Stimulated activated CD4-positive, alpha-beta T cell treated with anti-CD3 and anti-CD28 coated beads, TNF-alpha, amount 100 ng/mL, for 48 hours (primary cell): ENCODE results near the gene MOB3C.

Experiments used
- DNase-seq, 3 donors: peaks; one replicate each; pipeline ENCODE4 v3.0.0-alpha.2; 2020; ENCODE audit warnings: low read depth in 3 of 3

Gene MOB3C

DNA sequence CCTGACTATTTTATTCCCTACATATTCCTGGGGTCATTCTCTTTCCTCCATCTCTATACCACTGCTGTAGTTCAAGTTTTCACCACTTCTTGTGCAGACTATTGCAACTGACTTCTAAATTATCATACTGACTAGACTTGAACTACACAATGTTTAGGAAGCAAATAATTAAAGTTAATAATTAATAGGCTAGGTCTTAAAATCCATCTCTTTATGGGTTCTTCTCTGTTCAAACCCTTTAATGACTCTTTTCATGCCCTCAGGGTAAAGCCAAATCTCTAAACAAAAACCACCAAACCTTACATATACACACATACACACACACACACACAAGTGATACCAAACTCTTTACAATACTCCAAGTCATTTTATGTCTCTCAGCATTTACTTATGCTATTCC, 22.3 kb upstream of the MOB3C start:
- no peak for DNase-seq

DNA sequence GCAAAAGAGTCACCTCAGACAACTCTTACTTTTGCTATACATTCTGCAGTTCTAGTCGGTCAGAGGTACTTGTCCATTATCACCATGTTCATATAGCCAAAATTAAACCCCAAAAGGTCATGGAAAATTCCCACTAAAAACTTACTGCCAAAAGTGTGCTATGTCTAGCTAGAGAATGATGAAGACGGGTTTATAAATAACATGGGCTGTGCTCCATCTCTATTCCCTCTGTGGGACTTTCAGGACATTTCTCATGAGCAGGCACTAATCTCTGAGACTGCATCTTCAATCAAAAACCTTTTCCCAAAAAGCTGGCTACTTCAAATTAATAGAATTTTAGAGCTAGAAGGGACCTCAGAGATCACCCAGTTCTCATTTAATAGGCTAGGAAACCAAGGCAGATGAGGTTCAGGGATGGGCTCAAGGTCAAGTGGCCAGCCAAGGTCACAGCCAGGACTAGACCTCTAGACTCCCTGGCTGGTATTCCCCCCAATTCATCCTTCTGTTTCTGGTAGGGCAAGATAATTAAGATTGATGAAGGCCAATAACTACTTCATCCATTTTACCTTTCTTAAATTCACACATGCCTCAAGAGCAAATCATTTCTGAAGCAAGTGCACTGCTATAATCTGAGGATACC, 21.0 kb upstream of the MOB3C start:
- no peak for DNase-seq

DNA sequence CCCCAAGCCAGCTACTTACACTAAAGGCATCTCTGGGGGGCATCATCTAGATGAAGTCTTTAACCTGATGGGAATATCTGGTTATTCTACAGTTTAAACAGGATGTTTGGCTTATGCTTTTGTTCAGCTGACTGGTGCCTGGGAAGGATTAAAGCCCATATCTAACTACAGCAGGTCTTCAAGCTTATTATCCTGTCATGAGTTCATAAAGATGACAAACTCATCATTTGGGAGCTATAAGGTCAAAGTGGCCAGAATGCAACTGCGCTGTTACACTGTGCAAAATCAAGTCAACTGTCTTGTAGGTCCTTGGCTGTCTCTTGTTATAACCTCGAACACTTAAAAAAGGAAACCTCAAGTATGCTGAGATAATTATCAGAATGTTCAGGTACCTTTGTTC, 18.6 kb upstream of the MOB3C start:
- DNase-seq = no peak

DNA sequence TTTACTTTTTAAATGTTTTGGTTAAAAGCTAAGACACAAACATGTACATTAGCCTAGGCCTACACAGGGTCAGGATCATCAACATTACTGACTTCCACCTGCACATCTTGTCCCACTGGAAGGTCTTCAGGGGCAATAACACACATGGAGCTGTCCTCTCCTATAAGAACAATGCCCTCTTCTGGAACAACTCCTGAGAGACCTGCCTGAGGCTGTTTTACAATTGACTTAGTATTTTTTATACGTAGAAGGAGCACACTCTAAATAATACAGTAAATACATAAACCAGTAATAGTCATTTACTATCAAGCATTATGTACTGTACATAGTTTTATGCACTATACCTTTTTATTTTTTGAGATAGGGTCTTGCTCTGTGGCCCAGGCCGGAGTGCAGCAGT, 14.1 kb upstream of the MOB3C start:
- no peak for DNase-seq

DNA sequence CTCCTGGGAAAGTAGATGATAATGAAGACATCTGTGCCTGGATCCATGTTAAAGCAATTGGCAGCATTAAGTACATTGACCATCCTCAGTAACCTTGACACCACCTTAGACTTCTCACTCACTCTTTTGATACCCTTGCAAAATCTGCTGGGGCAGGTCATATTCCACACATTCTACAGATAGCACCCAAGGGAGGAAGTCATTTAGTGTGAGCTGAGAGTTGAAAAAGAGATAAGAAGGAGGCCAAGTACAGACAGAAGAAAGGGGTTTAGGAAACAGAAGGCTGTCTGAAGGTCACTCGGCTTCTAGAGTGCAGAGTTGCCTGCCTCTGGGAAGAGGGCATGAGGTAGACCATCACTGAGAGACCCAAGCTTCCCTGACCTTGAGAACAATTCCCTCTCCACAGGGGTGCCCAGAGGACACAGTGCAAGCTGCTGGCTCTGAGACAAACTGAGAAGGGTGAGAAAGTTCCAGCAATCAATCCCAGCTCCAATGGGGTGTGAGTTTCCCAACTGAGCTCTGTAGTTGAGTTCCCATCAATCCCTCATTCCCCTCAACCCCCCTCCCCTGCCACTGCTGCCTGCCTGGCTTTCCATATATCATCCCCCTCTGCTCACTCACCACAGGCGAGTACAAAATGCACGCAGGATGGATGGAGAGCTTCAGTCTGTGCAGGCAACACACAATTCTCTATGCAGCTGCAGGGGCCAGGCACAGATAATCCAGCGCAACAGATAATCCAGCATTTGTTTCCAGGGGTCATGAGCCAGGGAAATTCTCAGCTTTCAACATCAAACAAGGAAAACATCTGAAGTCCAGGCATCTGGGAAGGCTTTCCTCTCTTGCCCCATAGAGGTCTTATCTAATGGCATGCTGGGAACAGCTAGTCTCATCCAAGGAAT, 7.4 kb upstream of the MOB3C start:
- DNase-seq = no peak

DNA sequence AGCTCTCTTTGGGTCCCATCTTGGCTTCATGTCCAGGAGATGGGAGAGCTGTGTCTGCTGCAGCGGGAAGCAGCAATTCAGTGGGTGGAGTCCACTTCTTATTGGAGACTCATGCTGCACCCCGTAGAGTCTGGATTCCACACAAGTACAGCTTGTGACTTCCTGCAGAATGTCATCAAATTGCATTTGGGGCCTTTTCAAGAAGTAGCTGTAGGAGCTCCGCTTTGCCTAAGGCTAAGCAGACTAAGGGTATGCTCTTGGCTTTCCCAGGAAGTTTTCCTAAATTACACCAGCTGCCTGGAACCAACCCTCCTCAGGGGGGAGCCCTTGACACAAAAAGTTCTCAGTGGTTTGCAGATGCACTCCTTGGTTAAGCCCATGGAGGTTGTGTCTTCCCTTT, 5.7 kb upstream of the MOB3C start:
- DNase-seq = no peak

DNA sequence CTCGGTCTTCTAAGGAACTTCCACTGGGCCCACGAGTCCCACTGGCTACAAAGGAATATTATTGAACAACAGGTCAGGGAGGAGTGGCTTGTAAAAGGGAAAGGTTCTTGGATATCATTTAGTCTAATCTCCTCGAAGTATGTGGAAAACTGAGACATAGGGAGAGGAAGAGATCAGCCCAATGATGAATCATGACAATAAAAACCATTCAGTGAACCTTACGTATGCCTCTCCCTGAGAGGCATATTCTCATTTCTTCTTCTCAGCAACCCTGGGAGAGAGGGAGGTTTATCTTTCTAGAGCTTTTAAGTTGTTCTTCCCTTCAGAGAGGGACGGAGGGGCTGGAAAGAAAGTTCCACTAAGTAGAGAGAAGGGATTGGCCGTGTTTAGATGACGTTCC, 5.3 kb upstream of the MOB3C start:
- DNase-seq = no peak

DNA sequence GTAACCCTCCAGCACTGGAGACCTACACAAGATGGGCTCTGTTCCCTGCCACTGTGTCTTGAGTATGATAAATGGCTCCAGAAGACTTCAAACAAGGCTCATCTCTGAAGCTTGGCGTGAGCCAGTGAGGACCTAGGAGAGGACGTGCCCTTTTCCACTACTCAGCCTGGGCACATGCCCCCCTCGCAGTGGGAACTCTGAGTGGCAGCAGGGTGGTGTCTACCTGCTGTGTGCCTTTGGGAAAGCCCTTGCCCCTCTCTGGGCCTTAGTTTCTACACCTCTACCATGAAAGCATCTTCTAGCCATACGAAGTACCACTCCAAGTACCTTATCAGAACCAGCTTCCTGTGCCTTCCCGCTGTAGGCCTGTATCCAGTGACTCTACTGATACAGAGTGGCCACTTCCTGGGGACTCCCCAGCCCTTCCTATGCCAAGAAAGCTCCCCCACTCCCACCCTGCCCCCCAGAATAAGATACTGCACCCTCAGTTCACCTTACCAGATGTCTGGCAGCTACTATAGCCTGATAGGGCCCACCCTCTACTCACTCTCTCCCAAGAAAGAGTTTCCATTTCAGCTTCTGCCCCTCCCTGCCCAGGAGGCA, 3.1 kb upstream of the MOB3C start:
- DNase-seq = no peak

DNA sequence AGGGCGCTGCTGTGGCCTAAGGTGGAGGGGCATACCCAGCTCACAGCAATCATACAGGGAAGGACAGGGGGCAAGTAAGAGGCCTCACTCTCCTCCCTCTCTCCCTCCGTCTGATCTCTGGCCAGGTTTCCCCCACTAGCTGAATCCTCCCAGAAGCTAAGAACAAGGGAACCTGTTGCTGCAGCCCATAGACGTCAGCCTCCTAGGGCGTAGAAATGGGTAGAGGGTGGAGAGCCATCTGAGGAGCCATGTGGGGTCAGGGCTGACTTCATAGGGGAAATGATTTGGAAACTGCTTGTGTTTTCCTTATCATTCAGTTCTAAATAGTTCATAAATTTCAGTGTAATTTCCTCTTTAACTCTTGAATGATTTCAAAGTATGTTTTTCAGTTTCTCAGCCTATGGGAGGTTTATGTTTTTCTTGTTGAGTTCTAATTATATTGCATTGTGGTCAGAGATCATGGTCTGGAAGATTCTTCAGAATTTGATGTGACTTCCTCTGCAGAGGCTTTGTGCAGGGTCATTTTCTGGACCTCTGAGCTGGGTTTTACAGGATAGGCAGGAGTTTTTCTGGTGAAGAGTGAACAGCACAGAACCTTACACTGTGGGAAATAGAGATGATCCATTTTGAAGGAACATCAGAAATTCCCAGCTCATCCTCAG, 2.3 kb upstream of the MOB3C start:
- no peak for DNase-seq

DNA sequence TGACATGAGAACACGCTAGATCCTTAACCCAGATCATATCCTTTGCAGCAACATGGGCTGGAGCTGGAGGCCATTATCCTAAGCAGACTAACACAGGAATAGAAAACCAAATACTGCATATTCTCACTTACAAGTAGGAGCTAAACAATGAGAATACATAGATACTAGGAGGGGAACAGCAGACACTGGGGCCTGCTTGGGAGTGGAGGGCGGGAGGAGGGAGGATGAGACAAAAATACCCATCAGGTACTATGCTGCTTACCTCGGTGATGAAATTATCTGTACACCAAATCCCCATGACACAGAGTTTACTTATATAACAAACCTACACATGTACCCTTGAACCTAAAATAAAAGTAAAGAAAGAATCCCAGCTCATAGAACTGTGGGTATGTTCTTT, 1.2 kb upstream of the MOB3C start:
- no peak for DNase-seq

DNA sequence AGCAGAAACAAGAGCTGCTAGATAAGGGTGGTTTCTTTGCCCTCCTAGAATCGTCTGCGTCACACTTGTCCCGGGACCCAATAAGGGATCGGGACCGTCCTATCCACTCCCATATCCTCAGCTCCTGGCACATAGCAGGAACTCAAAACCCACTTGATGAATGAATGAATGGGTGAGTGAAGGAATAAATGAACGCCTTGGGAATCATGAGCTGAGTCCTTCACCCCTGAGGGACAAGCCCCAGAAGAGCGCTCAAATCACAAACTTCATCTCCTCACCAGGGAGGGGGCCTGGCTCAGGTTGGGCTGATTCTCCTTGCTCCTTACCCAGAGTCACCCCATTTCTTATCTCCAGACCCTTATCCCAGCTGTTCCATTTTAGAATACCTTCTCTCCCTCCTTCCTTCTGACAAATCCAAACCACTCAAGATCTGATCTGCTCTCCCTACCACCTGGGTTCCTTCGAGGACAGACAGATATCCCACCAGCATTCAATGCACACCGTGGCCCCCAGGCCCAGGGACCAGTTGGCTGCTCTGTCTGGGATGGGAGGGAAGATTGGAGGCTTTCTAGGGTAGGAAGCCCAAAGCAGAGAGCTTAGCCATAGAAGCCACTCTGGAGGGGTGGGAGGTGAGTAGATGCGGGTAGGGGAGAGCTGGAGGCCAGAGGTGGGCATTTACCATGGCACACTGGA, 643 bp upstream of the MOB3C start:
- no peak for DNase-seq

DNA sequence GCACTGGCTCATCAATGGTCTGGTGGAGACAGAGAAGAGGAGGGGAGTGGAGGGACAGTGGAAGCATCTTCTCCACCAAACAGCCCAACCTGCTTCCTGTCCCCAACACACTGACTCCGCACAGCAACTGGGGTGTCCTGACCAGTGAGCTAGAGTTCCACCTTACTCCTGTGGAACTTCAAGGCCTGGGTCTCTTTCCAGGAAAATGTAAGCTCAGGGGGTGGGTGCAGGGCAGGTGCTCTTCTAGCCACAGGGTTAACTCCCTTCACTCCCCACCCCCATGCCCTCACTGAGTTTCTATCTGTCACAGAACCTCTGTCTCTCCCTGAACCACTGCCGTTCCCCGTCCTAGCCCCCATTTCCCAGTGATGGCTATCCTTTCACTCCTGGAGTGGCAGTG, 876 bp downstream of the MOB3C start:
- DNase-seq = peak in 1 of 3 donors; percentile 18

DNA sequence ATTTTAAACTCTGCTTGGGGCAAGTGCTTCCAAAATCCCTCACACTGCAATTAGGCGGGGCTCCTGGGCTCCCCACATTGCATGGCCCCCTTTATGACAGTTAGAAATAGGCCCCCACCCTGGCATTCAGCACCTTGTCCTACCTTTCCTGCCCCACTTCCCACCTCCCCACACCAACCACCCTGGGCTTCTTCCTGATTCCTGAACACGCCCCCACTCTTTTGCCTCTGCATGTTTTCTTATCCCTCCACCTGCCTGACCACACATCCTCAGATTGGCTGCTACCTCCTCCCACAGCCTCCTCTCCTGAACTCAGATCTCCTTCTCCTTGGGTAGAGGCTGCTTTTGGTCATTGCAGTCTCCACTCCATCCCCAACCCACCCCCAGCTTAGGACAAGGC, 1.5 kb downstream of the MOB3C start:
- DNase-seq = no peak

DNA sequence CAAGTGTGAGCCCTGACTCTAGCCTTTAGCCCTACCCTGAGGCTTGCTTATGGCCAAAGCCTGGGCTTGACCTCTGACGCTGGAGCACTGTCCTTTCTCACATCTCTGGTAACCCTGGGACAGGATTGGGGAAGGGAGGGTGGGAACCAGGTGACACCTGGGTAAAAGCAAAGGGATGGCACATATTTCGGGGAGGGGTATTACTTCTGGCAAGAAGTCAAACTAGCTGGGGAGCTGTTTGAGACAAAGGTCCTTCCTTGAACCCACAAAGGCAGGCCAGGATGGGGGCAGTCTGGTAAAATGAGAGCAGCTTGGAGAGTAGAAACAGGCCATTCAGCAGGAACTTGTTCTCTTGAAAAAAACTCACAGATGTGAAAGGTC, 2.0 kb downstream of the MOB3C start:
- DNase-seq = no peak

DNA sequence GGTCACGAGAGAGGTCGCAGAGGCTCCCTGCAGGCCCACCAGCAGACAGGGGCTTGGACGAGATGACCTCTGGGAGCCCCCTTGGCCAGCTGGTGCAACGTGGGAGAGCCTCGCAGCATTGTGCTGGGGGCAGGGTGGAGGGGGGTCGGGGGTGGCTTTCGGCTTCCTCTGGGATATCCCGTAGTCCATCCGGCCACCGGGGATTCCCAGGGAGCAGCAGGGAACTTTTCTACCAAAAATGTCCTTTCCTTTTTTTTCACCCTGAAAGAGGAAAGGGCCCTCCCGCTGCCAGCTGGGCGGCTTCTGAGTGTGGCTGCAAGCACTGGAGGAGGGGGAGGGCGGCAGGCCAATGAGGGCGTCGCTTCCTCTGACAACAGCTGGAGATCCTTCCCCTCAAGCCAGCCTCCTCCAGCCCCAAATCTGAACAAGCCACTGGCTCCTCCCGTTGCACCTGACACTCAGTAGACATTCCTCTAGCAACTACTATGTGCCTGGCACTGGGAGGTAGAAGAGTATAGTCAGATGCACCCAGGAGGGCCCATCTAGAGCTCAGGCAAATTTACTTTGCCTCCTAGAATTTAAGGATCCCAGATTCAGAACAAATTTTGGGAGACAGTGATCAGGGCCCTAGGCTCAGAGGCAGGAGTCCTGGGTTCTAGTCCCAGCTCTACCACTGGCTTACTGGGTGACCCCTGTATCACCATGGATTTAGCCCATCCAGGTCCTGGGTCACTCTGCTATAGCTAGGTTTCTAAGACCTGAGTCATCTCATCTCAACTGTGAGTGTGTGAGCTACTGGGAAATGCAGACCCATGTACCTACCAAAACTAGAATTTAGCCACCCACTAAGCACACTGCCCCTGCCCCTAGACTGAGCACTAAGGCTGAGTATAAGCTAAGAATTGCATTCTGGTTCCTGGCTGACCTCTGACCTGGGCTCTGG, 2.7 kb downstream of the MOB3C start:
- no peak for DNase-seq

DNA sequence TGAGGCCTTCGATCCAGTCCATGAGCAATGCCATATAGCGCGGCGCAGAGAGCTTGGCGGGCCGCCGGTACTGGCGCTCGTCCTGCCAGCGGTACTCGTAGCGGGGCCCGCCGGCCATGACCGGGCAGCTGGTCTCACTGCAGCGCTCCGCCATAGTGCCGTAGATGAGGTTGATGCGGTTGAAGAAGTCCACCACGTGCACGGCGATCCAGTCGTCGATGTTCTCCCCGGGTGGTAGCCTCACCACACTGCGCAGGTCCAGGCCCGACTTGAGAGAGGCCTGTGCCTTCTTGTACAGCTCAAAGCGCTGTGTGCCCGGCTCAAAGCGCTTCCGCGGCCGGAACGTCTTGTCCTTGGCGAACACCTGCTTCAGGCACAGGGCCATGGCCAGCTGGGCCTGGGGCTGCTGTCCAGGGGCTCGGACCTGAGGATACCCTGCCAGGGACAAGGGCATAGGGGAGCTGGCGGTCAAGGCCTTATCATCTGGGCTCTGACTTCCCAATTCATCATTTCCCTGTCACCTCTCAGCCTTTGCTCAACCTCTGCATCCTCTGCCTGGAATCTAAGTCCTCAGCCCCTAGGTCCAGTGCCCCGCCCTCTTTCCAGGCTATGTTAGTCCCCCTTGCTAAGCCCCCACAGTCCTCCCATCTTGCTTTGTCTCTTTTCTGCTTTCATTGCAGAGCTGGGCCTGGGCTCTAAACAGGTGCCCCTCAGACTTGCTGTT, 3.5 kb downstream of the MOB3C start:
- no peak for DNase-seq

DNA sequence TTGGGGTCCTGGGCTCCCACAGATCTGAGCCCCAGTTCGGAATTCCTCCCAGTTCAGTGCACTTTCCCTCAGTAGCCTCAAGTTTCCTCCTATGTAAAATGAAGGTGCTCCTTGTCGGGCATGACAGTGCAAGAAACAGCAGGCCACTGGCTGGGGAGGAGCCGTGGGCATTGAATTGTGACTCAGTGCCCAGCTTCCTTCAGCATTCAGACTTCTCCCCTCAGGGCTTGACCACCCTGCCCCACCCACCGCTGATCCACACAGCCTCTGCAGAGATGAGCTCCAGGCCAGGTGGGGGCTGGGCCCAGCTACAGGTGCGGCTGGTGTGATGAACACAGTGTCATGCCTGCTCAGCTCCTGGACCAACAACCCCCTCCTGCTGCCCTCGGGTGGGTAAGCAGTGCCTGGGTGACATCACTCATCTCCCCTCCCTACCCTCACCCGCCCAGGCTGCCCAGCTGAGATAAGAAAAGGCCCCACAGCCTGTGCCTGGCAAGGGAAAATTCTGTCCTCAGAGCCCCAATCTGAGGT, 4.9 kb downstream of the MOB3C start:
- no peak for DNase-seq

DNA sequence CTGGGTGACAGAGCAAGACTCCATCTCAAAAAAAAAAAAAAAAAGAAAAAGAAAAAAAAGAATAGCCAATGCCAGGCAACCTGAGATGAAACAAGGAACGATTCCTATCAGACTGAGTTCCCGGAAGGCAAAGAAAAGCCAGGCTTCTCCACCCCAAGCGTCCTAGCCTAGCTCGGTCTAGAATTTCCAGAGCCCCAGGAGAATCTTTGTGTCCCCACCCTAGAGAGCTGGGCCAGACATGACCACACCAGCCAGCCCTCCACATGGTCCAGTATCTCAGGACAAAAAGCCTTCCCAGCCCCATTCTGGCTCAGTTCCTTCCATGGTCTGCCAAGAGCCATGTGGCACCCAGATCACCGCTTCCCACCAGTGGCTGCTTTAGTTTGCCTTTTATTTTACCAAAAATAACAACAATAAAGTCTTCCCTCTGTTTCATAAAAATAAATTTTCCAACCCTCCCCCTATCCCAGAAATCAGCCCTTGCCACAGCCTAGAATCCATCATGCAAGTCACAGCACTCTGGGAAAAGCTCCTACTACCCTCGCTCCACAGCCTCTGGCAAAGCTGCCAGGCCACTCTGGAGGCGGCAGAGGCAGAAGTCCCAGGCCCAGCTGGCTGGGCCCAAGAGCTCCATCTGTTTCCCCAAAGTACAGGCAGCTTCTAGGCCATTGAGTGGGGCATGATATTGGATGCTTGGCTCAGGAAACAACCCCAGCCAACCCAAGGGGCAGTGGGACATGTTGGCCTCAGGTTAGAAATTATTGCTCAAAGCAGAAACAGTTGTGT, 9.1 kb downstream of the MOB3C start:
- DNase-seq = no peak
